NCI-H345 (cell line): ENCODE data around the gene PDPR.
"Not testable (repeated sequence)": the region's sequence is repeated elsewhere in the genome, so short reads cannot be mapped to it uniquely, and the experiment has no call there.

ENCODE experiments used
- DNase-seq: peaks from one replicate; lab custom pipeline; 2025; lab: John Stamatoyannopoulos, UW

The PDPR gene

DNA sequence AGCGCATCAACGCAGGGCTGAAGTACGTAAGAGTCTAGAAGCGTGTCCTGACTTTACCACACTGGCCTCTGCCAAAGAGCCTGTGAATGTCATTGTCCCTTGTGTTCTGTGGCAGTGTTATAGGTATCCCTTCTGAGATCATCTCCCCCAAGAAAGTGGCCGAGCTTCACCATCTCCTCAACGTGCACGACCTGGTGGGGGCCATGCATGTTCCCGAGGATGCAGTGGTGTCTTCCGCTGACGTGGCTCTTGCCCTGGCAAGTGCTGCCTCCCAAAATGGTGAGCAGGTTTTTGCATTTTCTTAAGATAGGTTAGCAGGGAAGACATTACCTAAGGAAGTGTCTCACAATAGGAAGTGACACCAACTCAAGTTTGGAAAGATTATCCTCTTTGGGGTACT lies 14.7 kb downstream of the PDPR start:
- not testable (repeated sequence) for DNase-seq

DNA sequence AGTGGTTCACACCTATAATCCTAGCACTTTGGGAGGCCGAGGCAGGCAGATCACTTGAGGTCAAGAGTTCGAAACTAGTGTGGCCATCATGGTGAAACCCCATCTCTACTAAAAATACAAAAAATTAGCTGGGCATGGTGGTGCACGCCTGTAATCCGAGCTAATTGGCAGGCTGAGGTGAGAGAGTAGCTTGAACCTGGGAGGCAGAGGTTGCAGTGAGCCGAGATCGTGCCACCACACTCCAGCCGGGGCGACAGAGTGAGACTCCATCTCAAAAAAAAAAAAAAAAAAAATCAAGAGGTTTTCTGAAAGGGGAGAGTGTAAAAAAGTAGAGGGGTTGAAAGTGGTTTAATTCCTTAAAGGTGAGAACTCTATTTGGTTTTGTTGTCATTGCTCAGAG lies 21.7 kb downstream of the PDPR start:
- not testable (repeated sequence) for DNase-seq

DNA sequence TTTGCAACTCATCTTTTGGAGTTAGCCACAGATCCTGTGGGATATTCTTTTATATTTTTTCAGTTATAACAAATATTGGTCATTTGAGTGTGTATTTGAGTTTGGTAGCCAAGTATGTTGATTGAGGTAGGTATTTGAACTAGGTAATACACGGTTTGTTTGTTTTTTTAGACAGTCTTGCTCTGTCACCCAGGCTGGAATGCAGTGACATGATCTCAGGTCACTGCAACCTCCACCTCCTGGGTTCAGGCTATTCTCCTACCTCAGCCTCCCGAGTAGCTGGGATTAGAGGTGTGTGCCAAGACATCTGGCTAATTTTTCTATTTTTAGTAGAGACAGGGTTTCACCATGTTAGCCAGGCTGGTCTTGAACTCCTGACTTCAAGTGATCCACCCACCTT lies 22.5 kb downstream of the PDPR start:
- DNase-seq = not testable (repeated sequence)

DNA sequence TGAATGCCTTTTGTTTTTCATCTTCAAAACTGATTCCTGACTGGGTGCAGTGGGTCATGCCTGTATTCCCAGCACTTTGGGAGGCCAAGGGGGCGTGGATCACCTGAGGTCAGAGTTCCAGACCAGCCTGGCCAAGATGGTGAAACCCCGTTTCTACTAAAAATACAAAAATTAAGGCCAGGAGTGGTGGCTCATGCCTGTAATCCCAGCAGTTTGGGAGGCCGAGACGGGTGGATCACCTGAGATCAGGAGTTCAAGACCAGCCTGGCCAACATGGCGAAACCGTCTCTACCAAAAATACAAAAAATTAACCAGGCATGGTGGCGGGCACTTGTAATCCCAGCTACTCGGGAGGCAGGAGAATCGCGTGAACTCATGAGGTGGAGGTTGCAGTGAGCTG lies 28.6 kb downstream of the PDPR start:
- DNase-seq = not testable (repeated sequence)

DNA sequence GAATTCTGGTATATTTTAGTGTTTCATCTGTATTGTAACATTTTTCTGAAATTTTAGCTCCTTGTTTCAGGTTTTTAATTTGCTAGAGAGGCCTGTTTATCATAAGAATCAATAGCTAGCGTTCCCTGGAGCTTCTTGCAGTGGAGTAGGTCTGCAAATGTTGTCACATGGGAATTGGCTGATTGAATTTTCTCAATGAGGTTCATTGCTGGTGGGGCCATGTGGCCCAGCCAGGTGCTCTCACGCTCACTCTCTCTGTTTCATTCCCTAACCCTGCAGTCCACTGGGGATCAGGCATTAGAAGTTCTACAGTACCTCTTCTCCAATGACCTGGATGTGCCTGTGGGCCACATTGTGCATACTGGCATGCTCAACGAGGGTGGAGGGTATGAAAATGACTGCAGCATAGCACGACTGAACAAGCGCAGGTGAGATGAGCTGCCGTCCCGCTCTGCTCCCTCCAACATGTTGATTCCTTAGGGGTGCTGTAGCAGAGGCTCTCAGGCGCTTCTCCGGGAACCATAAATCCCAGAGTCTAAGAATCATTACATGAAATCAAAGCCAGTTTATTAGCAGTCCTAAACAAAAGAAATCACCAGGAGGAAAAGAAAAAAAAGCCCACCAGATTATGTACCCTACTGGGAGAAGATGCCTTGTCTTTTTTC lies 29.2 kb downstream of the PDPR start:
- DNase-seq = not testable (repeated sequence)

DNA sequence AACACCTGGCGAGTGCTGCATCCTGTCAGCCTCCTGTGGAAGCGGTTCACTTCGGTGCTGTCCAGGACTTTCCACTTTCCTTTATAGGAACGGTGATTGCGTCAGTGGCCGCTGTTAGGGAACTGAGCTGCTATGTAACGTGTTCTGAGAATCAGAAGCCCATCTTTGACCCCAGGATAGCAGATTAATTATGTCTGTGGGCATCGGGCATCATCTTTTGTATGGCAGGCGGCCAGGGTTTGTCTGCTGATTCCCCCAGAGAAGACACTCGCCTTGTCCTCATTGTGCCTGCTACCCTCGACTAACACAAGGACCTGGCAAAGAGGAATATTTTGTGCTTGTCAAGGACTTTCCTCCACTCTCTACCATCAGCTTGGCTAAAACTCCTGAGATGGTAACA lies 33.7 kb downstream of the PDPR start:
- DNase-seq = not testable (repeated sequence)

DNA sequence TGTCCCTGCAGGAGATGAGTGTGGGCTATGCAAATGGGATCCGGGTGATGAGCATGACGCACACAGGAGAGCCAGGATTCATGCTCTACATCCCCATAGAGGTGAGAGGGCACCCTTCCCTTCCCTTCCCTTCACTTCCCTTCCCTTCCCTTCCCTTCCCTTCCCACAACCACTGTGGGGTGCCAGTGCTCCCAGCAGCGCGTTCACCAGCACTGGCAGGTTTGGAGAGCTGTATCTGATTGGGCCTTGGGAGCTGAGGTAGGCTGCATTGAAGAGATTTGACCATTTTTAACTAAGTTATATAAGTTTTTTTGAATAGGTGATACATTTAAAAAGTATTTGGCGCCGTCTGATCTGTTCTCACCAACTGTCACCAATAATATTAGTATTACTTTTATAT lies 34.3 kb downstream of the PDPR start:
- DNase-seq = not testable (repeated sequence)

DNA sequence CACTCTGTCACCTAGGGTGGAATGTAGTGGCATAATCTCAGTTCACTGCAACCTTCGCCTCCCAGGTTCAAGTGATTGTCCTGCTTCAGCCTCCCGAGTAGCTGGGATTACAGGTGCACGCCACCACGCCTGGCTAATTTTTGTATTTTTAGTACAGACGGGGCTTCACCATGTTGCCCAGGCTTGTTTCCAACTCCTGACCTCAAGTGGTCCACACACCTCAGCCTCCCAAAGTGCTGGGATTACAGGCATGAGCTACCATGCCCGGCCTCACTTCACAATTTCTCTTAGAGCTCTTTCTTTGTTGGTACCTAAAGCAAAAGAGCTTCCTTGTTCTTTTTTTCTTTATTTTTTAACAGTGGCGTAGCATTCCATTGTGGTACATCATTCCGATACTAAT lies 35.2 kb downstream of the PDPR start:
- DNase-seq = not testable (repeated sequence)

DNA sequence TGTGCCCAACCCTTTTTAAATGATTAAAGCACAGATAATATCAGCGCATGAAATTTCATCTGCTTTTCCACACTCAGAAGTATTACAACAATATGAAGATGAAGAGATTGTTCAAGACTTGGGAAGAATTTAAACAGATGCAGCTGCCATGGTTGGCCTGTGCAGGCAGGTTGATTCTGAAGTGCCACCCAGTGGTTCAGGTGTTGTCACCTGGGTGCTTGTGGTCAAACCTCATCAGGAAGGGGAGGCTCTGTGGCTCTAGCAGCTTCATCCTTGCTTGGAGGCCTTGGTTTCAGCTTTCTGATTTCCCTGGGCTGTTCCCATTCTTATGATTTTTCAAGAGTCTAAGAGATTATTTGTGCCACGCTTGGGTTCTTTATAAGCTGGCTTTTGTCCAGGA lies 37.3 kb downstream of the PDPR start:
- no peak for DNase-seq

DNA sequence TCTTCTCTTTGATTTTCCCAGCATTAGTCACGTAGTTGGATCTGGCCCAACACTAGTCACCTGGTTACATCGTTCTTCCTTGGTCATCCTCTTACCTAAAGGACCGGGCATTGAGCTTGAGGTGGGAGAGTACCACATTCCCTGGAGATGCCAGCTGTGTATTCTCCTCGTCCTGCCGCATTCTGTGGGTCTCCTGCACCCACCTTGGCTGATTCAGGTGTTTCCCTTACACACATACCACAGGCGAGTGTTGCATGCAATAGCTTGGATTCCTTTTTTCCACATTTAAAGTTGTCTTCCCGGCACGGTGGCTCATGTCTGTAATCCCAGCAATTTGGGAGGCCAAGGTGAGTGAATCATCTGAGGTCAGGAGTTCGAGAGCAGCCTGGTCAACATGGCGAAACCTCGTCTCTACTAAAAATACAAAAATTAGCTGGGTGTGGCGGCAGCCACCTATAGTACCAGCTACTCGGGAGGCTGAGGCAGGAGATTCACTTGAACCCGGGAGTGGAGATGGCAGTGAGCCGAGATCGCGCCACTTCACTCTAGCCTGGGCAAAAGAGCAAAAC lies 37.9 kb downstream of the PDPR start:
- DNase-seq = no peak

DNA sequence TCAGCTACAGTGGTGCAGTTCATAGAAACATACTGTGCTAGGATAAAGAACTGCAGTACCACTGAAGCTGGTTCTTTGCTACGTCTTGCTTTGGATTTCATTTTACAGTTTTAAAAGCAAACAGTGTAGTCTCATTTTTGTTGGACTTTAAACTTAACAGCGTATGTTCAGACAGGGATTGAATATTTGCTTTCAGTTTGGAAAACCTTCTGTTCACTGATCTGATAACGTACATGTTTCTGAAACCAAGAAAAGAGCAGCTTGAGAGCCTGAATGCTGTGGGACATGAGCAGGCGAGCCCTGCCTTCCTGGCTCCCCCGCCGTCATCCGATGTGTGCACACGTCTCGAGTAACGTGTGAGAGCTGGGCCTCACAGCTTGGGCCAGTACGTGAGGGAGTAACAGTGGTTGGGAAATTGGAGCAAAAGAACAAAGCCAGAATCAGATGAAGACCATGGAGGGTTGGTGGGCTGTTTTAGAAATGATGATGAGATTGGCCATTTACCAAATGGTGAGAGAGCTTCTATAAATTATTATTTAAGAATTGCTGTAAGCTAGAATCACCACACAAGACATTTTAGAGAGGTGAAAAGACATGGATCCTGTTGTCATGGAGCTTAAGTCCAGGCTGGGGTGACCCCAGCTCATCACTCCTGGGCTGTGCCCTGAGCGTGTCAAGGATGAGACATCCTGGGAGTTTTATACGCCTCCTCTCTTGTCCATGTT lies 38.6 kb downstream of the PDPR start:
- no peak for DNase-seq

DNA sequence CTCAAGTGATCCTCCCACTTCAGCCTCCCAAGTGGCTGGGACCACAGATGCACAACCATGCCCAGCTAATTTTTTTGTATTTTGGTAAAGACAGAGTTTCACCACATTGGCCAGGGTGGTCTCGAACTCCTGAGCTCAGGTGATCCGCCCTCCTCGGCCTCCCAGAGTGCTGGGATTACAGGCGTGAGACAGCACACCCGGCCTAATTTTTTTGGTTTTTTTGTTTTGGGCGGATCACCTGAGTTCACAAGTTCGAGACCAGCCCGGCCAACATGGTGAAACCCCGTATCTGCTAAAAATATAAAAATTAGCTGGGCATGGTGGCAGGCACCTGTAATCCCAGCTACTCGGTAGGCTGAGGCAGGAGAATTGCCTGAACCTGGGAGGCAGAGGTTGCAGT lies 40.6 kb downstream of the PDPR start:
- not testable (repeated sequence) for DNase-seq

DNA sequence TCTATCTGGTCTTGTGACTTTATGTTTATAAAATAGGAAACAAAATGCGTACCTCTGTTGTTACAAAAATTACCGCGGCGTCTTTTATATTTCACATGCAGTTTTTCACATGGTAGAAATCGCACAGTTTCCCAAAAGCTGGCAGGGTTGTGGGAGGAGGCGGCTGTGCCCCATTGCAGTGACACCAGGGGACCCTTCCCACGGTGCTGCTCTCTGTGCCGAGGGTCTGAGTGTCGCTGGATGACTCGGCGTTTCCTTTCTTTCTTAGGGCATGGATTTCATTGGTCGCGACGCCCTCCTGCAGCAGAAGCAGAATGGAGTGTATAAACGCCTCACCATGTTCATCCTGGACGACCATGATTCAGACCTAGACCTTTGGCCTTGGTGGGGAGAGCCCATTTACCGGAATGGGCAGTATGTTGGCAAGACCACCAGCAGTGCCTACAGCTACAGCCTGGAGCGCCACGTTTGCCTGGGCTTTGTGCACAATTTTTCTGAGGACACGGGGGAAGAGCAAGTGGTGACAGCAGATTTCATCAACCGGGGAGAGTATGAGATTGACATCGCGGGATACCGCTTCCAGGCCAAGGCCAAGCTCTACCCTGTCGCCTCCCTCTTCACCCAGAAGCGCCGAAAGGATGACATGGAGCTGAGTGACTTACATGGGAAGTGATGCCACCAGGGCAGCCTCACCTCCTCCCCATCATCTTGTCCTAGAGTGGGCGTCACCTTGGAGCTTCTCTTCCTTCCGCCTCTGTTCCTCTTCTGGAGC lies 42.3 kb downstream of the PDPR start:
- no peak for DNase-seq

DNA sequence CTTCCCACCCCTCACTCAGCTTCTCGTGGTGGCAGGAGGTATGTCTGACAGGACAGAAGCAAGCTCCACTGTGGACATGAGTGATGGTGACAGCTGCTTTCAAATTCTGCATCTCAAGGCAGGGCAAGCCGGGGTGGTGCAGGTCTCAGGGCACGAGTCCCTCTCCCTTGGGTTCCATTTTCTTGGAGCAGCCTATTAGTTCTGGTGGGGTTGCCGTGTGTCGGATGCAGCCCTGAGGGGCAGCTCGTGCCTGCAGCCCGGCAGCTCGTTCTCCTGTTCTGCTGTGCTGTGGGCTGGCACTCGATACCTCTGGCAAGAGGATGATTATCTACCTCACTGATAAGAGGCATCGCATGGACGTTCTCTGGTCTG lies 43.0 kb downstream of the PDPR start:
- no peak for DNase-seq

DNA sequence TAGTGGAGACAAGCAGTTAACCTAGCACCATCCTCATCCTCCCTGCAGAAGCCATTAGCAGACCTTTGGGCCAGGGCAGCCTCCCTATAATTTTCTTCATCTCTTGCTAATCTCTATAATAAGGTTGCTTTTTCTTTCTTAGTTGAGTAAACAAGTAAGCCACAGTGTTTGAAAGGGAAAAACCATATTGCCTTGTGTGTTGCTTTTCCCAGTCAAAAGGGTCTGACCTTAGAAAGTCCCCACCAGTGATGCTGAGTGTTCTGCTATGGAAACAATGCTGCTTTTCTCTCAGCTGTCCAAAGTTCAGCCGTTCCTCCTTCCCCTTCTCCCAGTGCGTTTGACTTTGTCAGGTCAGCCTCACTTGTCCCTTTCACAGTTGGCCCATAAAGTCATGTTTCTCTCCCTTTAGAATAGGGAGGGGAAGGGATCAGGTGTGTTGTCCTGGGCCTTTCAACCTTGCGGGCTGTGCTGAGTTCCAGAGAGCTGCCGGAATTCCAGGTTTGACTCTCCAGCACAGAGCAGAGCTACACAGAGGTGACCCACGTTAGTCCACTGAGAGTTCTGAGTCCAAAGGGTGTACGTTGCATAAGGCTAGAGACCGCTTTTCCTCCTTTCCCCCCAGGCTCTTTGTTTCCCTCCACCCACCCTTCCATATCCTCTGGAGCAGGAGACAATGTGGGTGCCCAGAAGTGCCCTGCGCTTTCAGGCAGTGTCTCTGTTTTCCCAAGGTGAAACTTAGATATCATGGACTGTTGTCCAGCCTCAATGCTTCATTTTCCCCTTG lies 43.5 kb downstream of the PDPR start:
- DNase-seq = no peak

DNA sequence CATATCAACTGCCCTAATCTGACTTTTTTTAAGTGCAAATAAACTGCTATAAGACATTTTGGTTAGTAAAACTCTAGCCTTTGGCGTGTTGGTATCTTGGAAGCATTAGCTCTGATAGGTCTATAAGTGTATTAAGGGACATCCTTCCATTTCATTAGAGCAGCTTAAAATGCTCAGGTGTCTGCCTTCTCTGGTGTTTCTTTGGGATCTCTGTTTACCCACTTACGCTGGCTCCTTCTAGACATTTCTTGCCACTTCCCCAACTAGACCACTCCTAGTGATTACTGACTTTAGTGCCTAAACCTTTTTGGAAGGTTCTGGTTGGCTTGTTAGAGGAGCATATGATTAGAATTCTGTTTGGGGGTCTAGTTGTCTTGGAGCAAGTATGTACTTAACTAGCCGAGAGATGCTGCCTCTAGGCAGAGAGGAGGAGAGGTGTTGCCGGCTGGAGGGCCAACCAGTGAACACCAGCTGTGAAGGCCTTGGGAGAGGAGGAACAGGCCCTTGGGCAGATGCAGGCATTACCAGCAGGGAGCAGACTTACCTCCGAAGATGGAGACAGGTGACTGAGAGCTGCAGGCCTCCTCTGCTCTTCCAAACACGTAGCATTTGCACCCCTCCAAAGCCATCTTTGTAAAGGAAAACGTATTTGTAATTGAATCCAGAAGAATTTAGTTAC lies 44.3 kb downstream of the PDPR start:
- no peak for DNase-seq

DNA sequence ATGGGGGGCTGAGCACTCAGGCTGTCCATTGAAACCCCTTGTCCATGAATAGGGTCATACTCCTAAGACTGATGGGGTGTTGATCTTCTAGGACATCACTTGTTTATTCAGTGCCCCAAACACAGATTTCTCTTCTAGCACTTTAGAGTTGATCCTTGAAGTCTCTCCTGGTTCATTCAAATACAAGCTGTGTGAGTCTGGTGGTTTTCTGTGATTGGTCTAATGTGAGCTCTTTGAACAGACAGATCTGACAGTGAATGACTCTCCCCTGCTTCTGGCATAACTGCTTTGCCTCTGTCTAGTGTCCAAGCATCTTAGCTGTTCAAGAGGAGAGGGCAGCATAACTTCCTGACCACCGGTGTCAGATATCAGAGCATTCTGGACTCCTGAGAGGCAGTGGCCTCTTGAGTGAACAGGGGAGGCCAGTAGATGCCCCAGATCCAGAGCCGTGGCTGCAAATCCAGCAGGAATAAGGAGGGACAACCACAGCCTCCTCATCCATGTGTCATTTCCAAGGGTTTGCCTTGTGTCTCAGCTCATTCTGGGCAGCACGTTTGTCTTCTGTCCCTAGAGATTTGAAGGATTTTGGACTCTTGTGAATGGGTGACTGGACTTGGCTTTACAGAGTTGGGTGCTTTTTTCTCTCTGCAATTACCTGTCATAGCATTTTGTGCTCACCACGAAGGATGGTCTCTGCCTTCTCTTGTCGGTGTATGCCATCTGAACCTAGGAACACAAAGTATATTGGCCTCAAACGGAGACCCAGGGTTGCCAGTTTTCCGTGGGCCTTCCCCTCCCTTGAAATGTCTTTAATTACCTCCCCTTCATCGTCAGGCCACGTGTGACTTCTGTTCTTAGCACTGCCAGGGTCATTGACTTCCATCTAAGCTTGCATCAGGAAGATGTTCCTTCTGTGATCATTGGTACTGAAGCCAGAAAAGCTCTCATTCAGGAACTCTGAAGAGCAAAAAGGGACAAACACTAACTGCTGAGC lies 45.5 kb downstream of the PDPR start:
- DNase-seq = no peak

DNA sequence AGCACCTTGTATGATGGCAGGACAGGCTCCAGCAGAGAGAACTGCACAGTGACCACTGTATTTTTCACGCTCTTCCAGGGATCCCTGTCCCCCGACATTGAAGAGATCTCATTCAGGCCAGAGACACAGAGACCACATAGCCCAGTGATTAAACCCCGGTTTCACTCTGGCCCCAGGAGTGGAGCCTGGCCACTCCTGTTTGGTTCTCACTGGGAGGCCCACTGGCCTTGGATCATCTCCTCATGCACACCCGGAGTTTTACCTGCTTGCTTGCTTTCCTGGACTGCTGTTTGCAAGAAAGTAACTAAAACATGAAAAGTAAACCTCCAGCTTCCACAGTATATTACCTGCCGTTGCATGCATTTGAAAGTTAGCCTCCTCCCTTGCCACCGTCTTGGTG lies 46.3 kb downstream of the PDPR start:
- DNase-seq = no peak

DNA sequence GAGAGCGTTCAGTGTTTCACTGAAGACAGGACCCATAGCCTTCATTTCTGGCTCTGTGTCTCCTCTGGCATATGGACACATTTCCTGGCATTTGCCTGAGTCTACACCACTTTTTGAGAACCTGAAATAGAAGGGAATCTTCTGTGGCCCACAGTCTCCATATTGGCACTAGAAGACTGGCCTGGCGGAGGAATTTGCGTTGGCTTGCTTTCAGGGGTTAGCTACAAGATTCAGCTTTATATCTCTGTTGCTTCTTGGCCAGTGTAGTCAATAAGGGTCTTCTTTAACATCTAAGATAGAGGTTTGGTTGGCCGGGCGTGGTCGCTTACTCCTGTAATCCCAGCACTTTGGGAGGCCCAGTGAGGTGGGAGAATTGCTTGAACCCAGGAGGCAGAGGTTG lies 46.7 kb downstream of the PDPR start:
- DNase-seq = no peak

DNA sequence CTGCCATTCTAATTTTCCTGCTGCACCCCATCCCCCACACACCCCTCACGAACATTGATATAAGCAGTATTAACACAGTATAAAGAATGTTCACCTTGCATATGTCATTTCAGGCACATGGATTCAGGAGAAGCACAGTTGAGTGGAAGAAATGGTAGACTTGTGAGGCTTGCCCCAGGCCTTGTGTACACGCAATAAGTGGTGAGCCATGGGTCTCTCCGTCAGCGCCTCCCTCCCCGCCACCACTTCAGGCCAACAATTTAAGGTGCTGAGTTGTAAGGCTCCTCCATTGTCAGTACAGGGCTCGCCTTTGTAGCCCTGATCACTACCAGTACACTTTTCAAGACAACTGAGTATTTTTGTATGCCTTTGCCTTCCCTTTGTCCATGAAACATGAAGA lies 47.2 kb downstream of the PDPR start:
- DNase-seq = no peak
